HG03460 (cell line): ENCODE measurements around the gene ATM.
"Not testable (repeated sequence)": the region's sequence is repeated elsewhere in the genome, so short reads cannot be mapped to it uniquely, and the experiment has no call there.

Experiments
- ATAC-seq: cut with Tn5 transposase; IDR thresholded peaks from one replicate; pipeline ENCODE4 v1.9.1; 2021; ENCODE audit not compliant: unreplicated experiment

The ATM gene

GRCh38 chr11:108269583-108269982 lies 46.7 kb downstream of the ATM start:
- no peak for ATAC-seq

- ATAC-seq: not testable (repeated sequence)
Measured at GRCh38 chr11:108276985-108277616, 54.2 kb downstream of the ATM start.

GRCh38 chr11:108278546-108278945 lies 55.7 kb downstream of the ATM start:
- no peak for ATAC-seq

- no peak for ATAC-seq
Measured at GRCh38 chr11:108278954-108279353, 56.1 kb downstream of the ATM start.

GRCh38 chr11:108286370-108286769 lies 63.5 kb downstream of the ATM start:
- ATAC-seq: no peak

- no peak for ATAC-seq
Measured at GRCh38 chr11:108286956-108287355, 64.1 kb downstream of the ATM start.

GRCh38 chr11:108289066-108289465 lies 66.2 kb downstream of the ATM start:
- not testable (repeated sequence) for ATAC-seq

- no peak for ATAC-seq
Measured at GRCh38 chr11:108289699-108290098, 66.8 kb downstream of the ATM start.

GRCh38 chr11:108293229-108293628 lies 70.4 kb downstream of the ATM start:
- no peak for ATAC-seq

GRCh38 chr11:108302121-108302785 lies 79.4 kb downstream of the ATM start:
- peak; percentile 94 for ATAC-seq

GRCh38 chr11:108307751-108308150 lies 84.9 kb downstream of the ATM start:
- no peak for ATAC-seq

- no peak for ATAC-seq
Measured at GRCh38 chr11:108313444-108313843, 90.6 kb downstream of the ATM start.

- no peak for ATAC-seq
Measured at GRCh38 chr11:108316061-108316460, 93.2 kb downstream of the ATM start.

GRCh38 chr11:108319541-108320145 lies 96.8 kb downstream of the ATM start:
- no peak for ATAC-seq

- no peak for ATAC-seq
Measured at GRCh38 chr11:108322666-108323065, 99.8 kb downstream of the ATM start.

- ATAC-seq: no peak
Measured at GRCh38 chr11:108324587-108324986, 101.7 kb downstream of the ATM start.

GRCh38 chr11:108333403-108333899 lies 110.6 kb downstream of the ATM start:
- no peak for ATAC-seq

- no peak for ATAC-seq
Measured at GRCh38 chr11:108338750-108339149, 115.9 kb downstream of the ATM start.

GRCh38 chr11:108340973-108341372 lies 118.1 kb downstream of the ATM start:
- no peak for ATAC-seq

- ATAC-seq: no peak
Measured at GRCh38 chr11:108341654-108342053, 118.8 kb downstream of the ATM start.

- ATAC-seq: no peak
Measured at GRCh38 chr11:108343714-108344113, 120.8 kb downstream of the ATM start.

GRCh38 chr11:108345767-108346166 lies 122.9 kb downstream of the ATM start:
- no peak for ATAC-seq
